ENCODE data around the gene STMN1. TPM values are rescaled to one million over a fixed set of nuclear protein-coding genes. Genes with fewer than 3 reads are reported as not detected.

STMN1 gene
- total RNA-seq, 2 experiments from 2014 or later: 338 to 344 TPM

GRCh38 chr1:25899792-25900191 lies 6.4 kb downstream of the STMN1 start:
- ChIA-PET CTCF (interaction anchor here (1.5 kb wide), 1 partner anchor 18 kb away, joined by 3 read pairs; no protein-coding TSS in a partner anchor), POLR2A (no interaction called here)

GRCh38 chr1:25898223-25899015 lies 7.8 kb downstream of the STMN1 start:
- ChIA-PET POLR2A (no interaction called here), CTCF (interaction anchor here (0.7 to 1.4 kb wide), 3 partner anchors 12 to 99 kb away, joined by 3 read pairs; partner anchors contain the start of gene PAFAH2)

GRCh38 chr1:25897754-25898153 lies 8.5 kb downstream of the STMN1 start:
- CTCF ChIA-PET: interaction anchor here (0.7 to 1.3 kb wide), 2 partner anchors 11 to 100 kb away, joined by 3 read pairs; partner anchors contain the start of gene PAFAH2
- POLR2A ChIA-PET: no interaction called here

DNA sequence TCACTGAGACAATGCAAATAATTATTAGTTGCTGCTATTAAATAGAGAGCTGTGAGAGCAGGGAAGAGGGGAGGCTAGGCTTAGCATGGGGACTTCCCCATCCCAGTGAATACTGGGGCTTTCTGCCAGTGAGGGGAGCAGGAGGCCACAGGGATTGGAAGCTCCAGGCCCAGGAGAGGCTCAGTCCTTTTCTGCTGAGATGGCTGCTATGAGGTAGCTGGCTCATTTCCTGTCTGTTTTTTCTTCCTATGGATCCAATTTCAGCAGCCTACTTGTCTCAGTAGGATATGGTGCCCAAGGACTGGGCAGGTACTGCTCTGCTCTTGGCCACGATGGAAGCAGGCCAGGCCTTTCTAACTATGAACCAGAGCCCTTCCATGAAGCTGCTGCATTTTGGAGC lies 10.0 kb downstream of the STMN1 start:
- CTCF ChIA-PET: interaction anchor here (0.6 to 3.5 kb wide), 14 partner anchors 9 to 1207 kb away, joined by 3 to 35 read pairs (median 6); partner anchors contain the start of genes PAFAH2, PAQR7 and STMN1

DNA sequence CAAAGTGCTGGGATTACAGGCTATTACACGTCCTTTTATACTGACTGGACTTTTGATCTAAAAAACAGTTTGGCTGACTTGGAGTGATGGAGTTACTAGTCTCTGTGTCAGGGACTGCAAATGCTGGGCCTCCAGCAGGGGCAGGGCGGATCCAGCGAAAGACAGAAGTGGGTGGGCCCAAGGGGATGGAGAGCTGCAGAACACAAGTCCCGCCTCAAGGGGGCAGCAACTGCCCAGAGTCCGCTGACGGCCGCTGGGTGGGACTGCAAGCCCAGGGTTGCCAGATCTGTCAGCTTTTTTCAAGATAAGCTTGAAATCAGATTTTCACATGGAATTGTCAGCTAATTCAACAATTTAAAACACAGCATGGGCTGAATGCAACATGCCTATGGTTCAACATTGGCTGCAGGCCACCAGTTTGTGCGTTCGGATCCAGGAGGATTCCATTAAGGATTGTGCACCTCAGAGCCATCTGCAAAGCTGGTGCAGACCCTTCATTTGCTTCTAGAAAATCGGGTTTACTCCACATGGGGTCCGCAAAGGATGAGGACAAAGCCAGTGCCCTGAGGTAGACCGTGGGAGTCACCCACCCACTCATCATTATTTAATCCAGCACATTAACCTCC lies 10.7 kb downstream of the STMN1 start:
- POLR2A ChIA-PET: interaction anchor here (1.3 to 3.1 kb wide), 3 partner anchors 10 to 102 kb away, joined by 4 to 13 read pairs (median 5); partner anchors contain the start of genes PAFAH2 and STMN1
- CTCF ChIA-PET: interaction anchor here (0.7 to 3.5 kb wide), 23 partner anchors 10 to 367 kb away, joined by 3 to 35 read pairs (median 5); partner anchors contain the start of genes PAFAH2, PAQR7 and STMN1

More for the DNA sequence above, 10.0 kb downstream of the STMN1 start:
- POLR2A ChIA-PET: interaction anchor here (1.1 to 3.1 kb wide), 4 partner anchors 9 to 102 kb away, joined by 3 to 13 read pairs (median 4); partner anchors contain the start of genes PAFAH2 and STMN1

DNA sequence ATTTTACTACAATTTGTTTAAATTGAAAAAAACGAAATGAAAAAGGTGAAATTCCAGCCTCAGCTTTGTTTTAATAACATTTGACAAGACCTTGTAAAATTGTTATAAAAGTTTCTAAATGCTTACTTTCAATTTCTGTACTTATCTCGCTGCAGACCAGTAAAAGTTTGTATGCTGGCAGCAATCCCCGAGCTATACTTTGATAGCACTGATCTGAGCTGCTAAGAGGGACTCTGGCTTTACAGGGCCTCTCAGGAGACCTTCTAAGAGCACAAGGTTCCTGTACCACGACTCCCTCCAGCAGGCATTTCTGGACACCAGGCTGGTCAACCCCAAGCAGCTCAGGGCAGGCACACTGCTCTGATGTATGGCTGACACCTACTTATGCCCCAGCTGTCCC lies 13.1 kb downstream of the STMN1 start:
- POLR2A ChIA-PET: no interaction called here
- CTCF ChIA-PET: interaction anchor here (0.9 to 3.5 kb wide), 3 partner anchors 17 to 118 kb away, joined by 3 to 32 read pairs (median 3); no protein-coding TSS in a partner anchor

DNA sequence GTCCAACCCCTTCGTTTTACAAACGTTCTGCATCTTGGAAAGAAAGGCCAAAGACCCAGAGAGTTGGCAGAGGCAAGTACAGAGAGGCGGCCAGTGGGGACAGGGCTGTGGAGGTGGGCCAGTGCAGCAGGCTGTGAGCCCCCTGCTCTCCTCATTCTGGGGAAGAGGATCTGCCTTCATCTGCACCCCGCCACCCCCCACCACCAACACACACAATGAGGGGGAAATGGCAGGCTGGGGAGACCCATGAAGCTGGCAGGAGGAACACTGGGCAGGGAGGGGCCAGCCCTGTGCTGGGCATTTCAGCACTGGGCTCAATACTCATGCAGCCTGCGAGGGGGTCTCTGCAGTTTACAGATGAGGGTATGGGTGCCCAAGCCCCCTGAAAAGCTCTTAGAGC lies 14.6 kb downstream of the STMN1 start:
- POLR2A ChIA-PET: no interaction called here
- CTCF ChIA-PET: interaction anchor here (0.7 to 1.3 kb wide), 4 partner anchors 16 to 278 kb away, joined by 3 to 7 read pairs (median 3); partner anchors contain the start of genes MTFR1L, PAFAH2, PAQR7 and ZNF593

GRCh38 chr1:25890239-25891034 lies 15.8 kb downstream of the STMN1 start:
- ChIA-PET CTCF (interaction anchor here (1.1 kb wide), 1 partner anchor 107 kb away, joined by 3 read pairs; the partner anchor contains the start of gene PAFAH2), POLR2A (no interaction called here)

GRCh38 chr1:25889470-25889869 lies 16.7 kb downstream of the STMN1 start:
- CTCF ChIA-PET: interaction anchor here (1.1 kb wide), 1 partner anchor 108 kb away, joined by 3 read pairs; the partner anchor contains the start of gene PAFAH2

DNA sequence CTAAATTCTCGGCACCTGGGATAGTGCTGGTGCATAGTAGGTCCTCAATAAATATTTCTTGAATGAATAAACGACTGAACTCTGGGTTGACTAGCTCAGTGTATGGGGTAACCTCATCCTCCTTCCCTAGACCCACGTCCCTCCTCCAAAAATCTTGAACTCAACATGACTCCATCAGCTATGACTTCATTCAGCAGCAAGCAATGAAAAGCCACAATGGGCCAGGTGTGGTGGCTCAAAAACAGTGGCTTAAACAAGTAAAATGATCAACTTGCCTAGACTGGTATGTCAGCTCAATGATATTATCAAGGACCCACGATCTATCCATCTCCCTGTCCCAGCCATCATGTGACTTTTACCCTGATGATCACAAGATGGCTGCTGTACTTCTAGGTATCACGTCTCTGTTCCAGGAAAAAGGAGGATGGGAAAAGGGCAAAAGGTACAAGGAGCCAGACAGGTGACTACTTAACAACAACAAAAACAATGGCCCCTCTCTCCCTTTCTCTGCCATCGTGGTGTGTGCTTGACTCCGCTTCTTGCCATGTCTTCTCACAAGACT lies 17.7 kb downstream of the STMN1 start:
- CTCF ChIA-PET: interaction anchor here (1.4 kb wide), 1 partner anchor 114 kb away, joined by 3 read pairs; no protein-coding TSS in a partner anchor
- POLR2A ChIA-PET: no interaction called here

More at GRCh38 chr1:25889470-25889869, 16.7 kb downstream of the STMN1 start:
- POLR2A ChIA-PET: no interaction called here

GRCh38 chr1:25885602-25886001 lies 20.6 kb downstream of the STMN1 start:
- POLR2A ChIA-PET: no interaction called here
- CTCF ChIA-PET: no interaction called here

DNA sequence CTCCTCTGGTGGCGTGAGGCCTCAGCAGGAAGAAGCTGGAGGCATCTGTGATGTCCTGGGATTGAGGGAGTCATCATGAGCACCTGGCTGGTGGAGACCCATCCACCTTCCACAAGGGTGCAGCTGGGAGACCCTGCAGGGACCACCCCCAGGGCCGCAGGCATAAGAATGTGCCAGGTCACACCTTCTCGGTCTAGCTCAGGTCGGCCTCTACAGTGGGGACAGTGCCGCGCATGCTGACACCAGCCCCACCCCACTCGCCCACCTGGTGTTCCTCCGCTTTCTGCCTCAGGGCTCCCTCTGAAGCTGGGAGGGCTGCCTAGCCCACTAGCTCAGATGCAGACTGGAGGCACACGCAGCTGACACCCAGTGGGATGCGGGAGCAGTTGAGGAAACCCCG lies 25.0 kb downstream of the STMN1 start:
- CTCF ChIA-PET: interaction anchor here (2.4 kb wide), 1 partner anchor 14 kb away, joined by 10 read pairs; no protein-coding TSS in a partner anchor
- POLR2A ChIA-PET: no interaction called here

- POLR2A ChIA-PET: no interaction called here
- CTCF ChIA-PET: interaction anchor here (2.4 kb wide), 1 partner anchor 15 kb away, joined by 10 read pairs; no protein-coding TSS in a partner anchor
These were observed 25.7 kb downstream of the STMN1 start for GRCh38 chr1:25880518-25880917.

- POLR2A ChIA-PET: no interaction called here
- CTCF ChIA-PET: no interaction called here
These were observed 26.5 kb downstream of the STMN1 start for GRCh38 chr1:25879675-25880074.

DNA sequence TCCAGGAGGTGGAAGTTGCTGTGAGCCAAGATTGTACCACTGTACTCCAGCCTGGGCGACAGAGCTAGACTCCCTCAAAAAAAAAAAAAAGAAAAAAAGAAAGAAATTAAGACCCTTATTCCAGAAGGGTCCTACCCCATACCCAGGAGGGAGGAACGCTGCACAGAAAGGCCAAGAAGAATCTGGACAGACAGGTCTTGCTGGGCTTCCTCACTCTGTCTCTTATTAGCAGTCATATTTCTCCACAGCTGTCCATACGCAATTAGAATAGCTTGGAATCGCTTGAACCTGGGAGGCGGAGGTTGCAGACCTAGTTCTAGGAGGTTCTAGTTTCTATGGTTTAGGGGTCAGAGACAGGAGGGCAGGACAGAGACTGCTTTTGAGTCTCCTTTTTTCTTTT lies 27.5 kb downstream of the STMN1 start:
- ChIA-PET CTCF (no interaction called here), POLR2A (no interaction called here)

DNA sequence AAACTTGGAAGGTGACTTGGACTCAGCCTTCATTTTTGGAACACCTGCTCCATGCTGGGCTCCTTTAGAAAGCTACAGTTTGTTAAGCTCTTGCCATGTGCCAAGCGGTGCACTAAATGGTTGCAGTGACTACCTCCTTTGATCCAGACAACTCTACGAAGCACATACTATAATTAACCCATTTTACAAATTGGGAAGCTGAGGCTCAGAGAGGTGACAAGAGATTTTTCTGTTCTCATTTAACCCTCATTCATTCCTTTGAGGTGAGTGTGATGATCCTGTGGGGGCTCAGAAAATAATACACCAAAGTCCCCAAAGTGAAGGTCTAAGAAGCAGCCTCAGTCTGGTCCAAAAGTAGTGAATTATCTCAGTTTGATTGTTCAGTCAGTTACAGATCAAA lies 29.1 kb downstream of the STMN1 start:
- CTCF ChIA-PET: no interaction called here
- POLR2A ChIA-PET: no interaction called here

GRCh38 chr1:25876693-25877077 lies 29.5 kb downstream of the STMN1 start:
- ChIA-PET POLR2A (interaction anchor here (0.5 kb wide), 1 partner anchor 12 kb away, joined by 3 read pairs; no protein-coding TSS in a partner anchor), CTCF (interaction anchor here (1.1 to 1.5 kb wide), 2 partner anchors 17 to 19 kb away, joined by 3 to 5 read pairs; no protein-coding TSS in a partner anchor)

DNA sequence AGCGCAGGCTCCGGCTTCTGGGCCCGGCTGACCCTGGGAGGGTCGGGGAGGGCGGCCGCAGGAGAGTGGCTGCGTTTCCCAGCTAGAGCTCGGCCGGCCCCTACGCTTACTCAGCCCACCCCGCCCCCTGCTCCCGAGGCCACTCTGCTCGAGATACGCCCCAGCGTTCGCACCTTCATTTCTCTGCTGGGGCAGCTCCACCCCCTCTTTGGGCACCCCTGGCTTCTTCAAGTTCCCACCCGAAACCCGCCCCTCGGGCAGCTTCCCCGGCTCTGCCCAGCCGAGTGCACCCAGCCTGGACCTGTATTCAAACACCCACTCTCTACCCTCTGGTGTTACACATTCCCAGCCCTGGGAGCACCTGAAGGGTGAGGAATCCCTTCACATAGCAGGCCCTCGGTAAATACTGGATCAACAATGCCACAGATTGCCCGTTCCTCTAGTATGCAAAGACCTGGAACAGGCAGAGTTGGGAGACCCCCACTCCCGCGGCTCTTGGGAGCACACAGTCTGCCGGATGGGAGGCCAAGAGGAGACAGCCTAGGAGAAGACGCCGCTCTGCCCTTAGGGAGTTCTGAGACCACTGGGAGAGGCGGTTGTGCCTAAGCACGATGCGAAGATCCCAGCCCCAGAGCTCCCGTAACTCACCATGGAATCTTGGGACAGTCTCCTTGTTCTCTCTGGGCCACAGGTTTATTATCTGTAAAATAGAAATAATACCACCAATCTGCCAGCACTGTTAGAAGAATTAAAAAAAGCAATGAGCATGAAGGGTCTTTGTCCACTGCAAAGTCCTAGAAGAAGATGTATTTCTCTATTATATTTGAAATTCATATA lies 30.1 kb downstream of the STMN1 start:
- ChIA-PET CTCF (interaction anchor here (1.0 to 1.5 kb wide), 5 partner anchors 16 to 126 kb away, joined by 3 to 5 read pairs (median 3); no protein-coding TSS in a partner anchor), POLR2A (interaction anchor here (0.5 to 1.8 kb wide), 6 partner anchors 11 to 121 kb away, joined by 3 to 8 read pairs (median 3); partner anchors contain the start of gene PAFAH2)

Data from activated CD8-positive, alpha-beta memory T cell treated with anti-CD3 and anti-CD28 coated beads for 36 hours (primary cell).